NT2/D1 (cell line): ENCODE data around the gene NLN.

Source experiments
- SUZ12 ChIP-seq: IDR thresholded peaks from 2 replicates; pipeline ENCODE4 v1.6.1; 2011; ENCODE audit not compliant: insufficient read length, insufficient read depth; ENCODE audit errors: extremely low read depth
- YY1 ChIP-seq: IDR thresholded peaks from 2 replicates; pipeline ENCODE4 v1.6.1; 2011; ENCODE audit not compliant: insufficient read length, insufficient read depth
- ZNF274 ChIP-seq: IDR thresholded peaks from 2 replicates; pipeline ENCODE4 v1.6.1; 2011; ENCODE audit warnings: mild to moderate bottlenecking, low read depth, low read length

GRCh38 chr5:65866837-65867521 lies 145.0 kb downstream of the NLN start:
- no peak for TF ChIP-seq YY1
- TF ChIP-seq ZNF274 = no peak
- TF ChIP-seq SUZ12 = no peak
